OCI-LY1 (cell line): ENCODE results near the gene PMS2.

Source experiments
- EZH2 ChIP-seq: fragments of 200-600 bp; sonication (generic), shearing (Covaris generic); IDR thresholded peaks from 2 replicates; pipeline ENCODE4 v1.8.0; 2017; ENCODE audit warnings: borderline replicate concordance, mixed run types, mild to moderate bottlenecking, antibody characterized with exemption, low read length, moderate library complexity, mixed read lengths
- TF ChIP-seq, protein P1 (sequence below): fragments of 200-600 bp; sonication (generic), shearing (Covaris generic); IDR thresholded peaks from 2 replicates; pipeline ENCODE4 v1.5.1; 2017; ENCODE audit warnings: mild to moderate bottlenecking, antibody characterized with exemption, low read length, moderate library complexity, mixed read lengths

GRCh38 chr7:6012355-6013104 lies 3.7 kb upstream of the PMS2 start:
- TF ChIP-seq, protein P1, sequence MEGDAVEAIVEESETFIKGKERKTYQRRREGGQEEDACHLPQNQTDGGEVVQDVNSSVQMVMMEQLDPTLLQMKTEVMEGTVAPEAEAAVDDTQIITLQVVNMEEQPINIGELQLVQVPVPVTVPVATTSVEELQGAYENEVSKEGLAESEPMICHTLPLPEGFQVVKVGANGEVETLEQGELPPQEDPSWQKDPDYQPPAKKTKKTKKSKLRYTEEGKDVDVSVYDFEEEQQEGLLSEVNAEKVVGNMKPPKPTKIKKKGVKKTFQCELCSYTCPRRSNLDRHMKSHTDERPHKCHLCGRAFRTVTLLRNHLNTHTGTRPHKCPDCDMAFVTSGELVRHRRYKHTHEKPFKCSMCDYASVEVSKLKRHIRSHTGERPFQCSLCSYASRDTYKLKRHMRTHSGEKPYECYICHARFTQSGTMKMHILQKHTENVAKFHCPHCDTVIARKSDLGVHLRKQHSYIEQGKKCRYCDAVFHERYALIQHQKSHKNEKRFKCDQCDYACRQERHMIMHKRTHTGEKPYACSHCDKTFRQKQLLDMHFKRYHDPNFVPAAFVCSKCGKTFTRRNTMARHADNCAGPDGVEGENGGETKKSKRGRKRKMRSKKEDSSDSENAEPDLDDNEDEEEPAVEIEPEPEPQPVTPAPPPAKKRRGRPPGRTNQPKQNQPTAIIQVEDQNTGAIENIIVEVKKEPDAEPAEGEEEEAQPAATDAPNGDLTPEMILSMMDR, result no peak
- TF ChIP-seq EZH2, result no peak
